Activated CD4-positive, alpha-beta T cell treated with anti-CD3 and anti-CD28 coated beads, Interleukin-2, amount 50 U/mL, for 48 hours (primary cell): ENCODE data around the gene PRPF4.
A peak's percentile ranks its signal among the peaks of the same experiment; 100 is the strongest.
"Not testable (repeated sequence)": the region's sequence is repeated elsewhere in the genome, so short reads cannot be mapped to it uniquely, and the experiment has no call there.

Source experiments
- DNase-seq, 2 experiments: peaks; one replicate each; pipeline ENCODE4 v3.0.0-alpha.2; 2020

The PRPF4 gene

GRCh38 chr9:113269355-113269754 is 6.1 kb upstream of the PRPF4 start:
- DNase-seq, result no peak

DNA sequence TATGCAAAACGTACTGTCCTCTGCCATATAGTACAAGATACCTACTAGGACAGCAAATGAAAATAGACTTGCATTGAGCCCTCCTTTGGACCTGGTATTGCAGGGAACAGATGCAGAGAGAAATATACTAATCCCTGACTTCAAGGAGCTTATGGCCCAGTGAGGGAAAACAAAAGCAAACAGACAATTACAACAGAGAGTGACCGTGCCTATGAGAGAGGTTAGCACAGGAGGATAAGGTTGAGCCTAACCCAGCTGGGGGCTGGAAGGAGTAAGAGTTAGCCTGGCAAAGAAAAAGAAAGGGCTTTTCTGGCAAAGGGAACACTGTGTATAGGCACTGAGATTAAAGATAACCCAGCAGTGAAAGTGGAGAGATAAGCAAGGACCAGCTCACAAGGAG is 5.6 kb upstream of the PRPF4 start:
- no peak for DNase-seq

DNA sequence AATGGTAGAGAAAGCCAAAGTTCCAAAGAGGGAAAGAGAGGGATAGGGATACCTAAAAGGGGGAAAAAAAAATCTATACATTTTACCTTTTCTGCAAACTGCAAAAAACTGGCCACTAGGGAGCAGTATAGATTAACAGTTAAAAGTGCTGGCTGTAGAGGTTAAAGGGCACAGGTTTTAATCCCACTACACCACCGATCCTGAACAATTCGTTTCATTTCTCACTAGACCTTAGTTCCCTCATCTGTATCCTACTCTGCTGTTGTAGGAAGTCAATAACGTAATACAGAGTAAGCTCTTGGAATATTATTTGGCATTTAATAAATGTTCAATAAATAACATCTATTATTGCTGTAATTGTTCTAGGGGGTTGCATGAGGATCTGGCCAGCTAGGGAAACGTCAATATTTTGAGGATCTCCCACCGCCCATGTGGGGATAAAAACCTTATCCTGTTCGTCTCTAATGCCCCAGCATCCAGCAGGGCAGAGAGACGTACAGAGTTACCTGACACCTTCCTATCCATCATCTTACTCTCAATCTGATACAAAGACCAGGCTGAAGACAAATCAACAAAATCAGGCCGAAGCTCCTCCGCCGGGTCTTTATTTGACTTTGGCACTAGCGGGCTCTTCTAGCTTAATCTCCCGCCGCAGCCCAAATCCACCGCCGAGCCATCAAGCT is 843 bp upstream of the PRPF4 start:
- DNase-seq, result peak in 1 of 2 experiments; percentile 5

GRCh38 chr9:113278840-113279239 is 3.4 kb downstream of the PRPF4 start:
- no peak for DNase-seq

DNA sequence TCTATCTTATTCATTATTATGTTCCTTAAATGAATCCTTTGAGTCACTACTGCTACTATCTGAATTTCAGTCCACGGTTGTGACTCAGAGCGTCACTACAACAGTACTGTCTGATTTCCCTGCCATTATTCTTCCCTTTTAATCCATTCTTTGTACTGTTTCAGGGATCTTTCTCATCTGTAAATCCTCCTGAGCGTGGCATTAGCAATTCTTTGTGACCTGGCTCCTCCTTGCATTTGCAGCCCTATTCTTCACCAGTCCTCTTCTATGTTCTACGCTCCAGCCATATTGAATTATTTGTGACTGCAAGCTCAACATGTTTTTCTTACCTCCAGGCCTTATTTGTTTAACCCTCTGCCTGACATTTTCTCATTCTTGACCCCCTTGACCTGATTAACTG is 5.9 kb downstream of the PRPF4 start:
- DNase-seq, result no peak

GRCh38 chr9:113289091-113289490 is 13.6 kb downstream of the PRPF4 start:
- no peak for DNase-seq

GRCh38 chr9:113290052-113290607 is 14.7 kb downstream of the PRPF4 start:
- no peak for DNase-seq

GRCh38 chr9:113293285-113293878 is 17.9 kb downstream of the PRPF4 start:
- no peak for DNase-seq

GRCh38 chr9:113296247-113296646 is 20.8 kb downstream of the PRPF4 start:
- not testable (repeated sequence) for DNase-seq

DNA sequence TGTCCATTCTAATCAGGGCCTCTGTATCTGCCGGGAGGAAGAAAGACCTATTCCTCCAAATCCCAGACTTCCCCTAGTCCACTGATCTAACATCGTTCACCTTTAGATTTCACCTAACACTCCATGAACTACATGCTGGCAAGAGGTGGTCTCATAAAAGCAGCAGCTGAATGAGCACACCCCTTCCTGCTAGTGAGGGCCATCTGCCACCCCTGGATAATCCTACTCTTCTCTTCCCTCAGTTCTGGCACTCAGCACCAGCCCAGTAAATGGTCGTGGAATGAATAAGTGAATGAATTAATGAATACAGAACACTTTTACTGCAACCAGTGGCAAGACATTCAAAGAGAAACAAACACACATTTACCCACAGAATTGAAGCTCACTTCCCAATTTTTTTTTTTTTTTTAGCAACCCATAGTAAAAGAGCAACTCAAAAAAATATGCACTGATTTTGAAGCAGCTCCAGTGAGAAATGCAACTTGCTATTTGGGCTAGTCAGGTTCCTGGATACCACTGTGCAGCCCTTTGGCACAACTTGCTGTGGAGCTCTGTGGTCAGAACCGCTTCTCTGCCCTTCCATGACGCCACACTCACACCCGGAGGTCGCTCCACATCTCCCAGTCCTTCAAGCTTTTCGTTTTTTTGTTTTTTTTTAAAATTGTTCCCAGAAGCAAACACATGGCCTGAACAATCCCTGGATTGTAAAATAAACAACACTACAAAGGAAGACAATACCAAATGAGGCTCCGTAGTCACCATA is 21.5 kb downstream of the PRPF4 start:
- no peak for DNase-seq

- no peak for DNase-seq
These were observed 22.9 kb downstream of the PRPF4 start for GRCh38 chr9:113298311-113298710.

DNA sequence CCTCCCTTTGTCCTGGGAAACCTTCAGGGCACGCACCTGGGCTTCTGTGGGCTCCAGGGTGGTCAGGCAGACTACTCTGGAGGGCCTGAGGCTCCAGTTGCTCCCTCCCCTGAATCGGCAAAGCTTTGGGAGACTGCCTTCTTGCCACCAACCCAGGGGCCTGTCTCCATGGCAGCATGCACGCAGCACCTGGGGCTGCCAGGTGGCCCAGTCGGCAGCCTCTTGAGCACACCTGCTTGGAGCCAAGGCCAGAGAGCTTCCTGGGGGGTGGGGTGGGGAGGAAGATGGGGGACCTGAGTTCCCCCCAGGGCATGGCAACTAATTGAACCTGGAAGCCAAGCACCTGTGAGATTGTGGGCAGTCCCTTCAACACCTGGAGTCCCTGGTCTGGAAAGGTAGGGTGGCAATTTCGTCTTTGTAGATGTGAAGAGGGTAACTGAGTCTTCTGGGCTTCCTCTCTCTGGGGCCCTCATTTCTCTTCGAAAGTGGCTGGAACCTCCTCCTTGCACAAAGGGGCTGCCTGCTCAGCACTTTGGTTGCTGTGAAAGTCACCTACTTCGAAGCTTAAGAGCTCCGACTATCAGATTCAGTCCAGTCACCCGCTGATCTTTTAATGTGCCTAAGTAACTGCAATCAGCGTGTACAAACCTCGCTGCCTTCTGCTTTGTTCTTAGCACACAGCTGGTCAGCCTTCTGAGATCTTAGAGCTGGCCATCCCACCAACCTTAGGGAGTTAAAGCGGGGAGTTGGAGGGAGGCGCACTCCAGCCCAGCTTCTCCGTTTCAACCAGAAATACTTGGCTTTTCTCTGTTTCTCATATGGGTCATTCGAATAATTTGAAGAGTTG is 23.7 kb downstream of the PRPF4 start:
- no peak for DNase-seq

GRCh38 chr9:113299800-113300292 is 24.4 kb downstream of the PRPF4 start:
- DNase-seq, result no peak

DNA sequence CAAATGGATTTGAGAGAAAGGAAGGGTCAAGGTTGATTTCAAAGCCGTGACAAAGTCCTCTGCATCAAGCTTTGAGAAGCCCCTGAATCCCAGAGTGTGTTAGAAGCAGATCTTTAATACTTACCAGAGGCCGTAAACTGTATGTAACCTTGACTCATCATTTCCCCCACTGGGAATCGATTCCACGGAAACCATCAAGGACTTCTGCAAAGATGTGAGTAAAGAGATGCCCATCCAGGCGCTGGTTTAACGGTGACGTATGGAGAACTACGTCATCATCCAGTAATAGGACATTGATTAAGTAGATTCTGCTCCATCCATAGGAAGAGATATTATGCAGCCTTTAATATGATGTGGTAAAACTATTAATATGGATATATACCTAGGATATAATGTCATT is 26.1 kb downstream of the PRPF4 start:
- DNase-seq, result no peak

GRCh38 chr9:113302792-113303418 is 27.4 kb downstream of the PRPF4 start, which contains the start of gene RNF183:
Gene RNF183, minus strand, starts transcription at chr9:113303376. Its CDS starts 5,192 bp downstream, at chr9:113298184.
- no peak for DNase-seq

- DNase-seq, result no peak
These were observed 31.1 kb downstream of the PRPF4 start for GRCh38 chr9:113306566-113306965.

- no peak for DNase-seq
These were observed 32.0 kb downstream of the PRPF4 start for GRCh38 chr9:113307396-113307975.

DNA sequence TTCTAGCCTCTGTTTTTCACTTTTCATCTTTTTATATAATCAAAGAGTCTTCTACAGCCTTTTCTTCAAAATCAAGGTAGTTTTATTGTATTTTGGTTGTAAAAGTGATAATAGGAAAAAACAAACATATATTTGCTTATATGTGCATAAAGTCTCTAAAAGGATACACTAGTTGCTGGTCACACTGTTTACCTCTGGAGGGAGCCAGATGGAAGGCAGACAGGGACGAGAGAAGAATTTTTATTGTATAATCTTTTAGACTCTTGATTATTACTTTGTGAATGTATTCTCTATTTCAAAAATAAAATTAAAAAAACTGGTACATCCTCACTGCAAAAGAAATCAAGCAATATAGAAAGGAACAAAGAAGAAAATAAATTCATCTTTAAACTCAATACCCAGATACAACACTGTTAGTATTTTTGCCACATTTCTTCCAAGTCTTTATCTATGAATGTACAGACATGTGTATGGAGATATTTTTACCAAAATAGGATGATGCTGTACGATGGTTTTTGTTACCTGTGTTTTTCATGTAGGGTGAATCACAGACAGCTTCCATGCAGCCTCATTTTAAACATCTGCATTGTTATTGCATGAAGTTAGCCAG is 33.9 kb downstream of the PRPF4 start:
- DNase-seq, result peak; percentile 11 to 17

GRCh38 chr9:113310538-113310937 is 35.1 kb downstream of the PRPF4 start:
- DNase-seq, result no peak

- no peak for DNase-seq
These were observed 36.5 kb downstream of the PRPF4 start for GRCh38 chr9:113311961-113312360.

GRCh38 chr9:113313261-113313660 is 37.8 kb downstream of the PRPF4 start:
- DNase-seq, result no peak
